GM21528 (cell line): ENCODE measurements around the gene RREB1.
A peak's percentile ranks its signal among the peaks of the same experiment; 100 is the strongest.
"Not testable (repeated sequence)": the region's sequence is repeated elsewhere in the genome, so short reads cannot be mapped to it uniquely, and the experiment has no call there.

Experiments used
- ATAC-seq: cut with Tn5 transposase; IDR thresholded peaks from one replicate; pipeline ENCODE4 v1.9.1; 2021; ENCODE audit warnings: mild to moderate bottlenecking, moderate library complexity; ENCODE audit not compliant: unreplicated experiment, low FRiP score

RREB1 gene

DNA sequence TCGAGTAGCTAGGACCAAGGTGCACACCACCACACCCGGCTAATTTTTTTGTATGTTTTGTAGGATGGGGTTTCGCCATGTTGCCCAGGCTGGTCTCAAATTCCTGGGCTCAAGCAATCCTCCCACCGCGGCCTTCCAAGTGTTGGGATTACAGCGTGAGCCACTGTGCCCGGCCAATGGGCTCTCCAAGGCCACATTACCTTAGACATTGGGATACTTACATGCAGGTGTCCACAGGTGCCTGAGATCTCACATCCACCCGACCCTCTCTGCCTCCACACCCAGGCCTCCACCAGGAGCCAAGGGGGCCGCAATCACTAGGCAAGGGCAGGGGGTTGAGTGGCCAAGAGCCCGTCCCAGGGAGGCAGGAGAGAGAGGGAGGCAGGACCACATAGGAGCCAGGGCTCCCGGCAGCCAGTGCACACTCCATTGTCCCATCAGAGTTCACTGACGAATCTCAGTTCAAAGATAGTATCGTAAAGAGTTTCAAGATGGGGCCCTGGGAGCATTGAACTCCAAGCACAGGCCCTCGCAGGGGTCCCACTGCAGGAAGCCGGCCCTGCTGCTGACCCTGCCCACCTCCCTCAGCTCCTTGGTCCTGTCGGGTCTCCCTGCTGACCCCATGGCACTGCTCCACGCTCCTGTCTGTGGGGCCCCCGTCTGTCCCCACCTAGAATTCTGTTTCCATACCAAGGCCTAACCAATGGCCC is 149.9 kb downstream of the RREB1 start:
- no peak for ATAC-seq

DNA sequence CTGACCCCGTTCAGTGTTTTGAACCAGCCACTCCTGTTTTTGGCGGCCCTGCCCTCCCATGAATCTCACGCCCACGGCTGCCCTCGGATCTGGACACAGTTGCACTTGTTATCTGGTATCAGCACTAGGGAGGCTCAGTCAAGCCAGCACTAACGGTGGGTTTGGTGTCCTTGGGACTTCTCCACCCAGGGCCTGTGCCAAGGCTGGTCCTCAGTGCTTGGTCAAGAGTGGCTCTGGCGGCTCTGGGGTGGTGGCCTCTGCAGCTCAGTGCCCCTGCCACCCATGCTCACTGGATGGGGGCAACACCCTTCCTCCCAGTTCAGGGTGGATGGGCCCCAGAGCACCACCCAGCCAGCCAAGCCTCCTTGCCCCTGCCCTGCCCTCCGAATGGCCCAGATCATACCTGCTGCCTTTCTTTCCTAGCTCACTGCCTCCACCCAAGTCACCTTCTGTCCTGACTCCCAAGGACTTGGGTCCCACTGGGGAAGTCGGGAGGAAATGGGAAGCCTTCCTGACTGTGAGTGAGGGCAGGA is 150.5 kb downstream of the RREB1 start:
- ATAC-seq = no peak

DNA sequence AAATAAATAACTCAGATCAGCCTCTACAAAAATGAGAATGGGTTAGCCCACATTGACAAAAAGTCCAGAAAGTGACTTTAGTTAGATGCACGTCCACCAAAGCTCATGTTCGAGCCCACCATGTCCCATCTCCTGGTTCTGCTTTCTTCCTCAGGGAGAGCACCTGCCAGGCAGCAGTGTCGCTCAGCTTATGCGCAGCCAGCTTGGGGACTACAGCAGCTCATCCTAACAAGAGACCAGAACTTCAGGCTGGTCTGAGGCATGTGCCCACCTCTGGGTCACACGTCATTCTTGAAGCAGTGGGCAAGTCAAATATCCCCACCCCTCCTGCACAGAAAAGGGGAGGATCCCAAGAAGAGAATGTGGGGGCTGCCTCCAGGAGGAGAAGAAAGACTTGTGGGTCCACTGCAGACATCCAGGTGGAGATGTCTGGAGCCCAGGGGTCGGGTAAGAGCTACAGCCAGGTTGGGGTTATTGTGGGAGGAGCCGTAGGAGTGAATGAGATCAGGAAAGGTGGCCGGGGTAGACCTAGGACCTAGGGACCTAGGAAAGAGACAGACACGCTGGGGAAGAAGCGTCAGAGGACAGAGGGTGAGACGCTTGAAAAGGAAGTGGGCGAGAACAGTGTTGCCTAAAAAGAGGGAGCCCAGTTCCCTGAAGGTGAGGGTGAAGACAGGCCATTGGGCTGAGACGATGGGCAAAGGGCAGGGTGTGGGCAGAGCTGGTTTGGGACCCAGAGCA is 152.7 kb downstream of the RREB1 start:
- no peak for ATAC-seq

DNA sequence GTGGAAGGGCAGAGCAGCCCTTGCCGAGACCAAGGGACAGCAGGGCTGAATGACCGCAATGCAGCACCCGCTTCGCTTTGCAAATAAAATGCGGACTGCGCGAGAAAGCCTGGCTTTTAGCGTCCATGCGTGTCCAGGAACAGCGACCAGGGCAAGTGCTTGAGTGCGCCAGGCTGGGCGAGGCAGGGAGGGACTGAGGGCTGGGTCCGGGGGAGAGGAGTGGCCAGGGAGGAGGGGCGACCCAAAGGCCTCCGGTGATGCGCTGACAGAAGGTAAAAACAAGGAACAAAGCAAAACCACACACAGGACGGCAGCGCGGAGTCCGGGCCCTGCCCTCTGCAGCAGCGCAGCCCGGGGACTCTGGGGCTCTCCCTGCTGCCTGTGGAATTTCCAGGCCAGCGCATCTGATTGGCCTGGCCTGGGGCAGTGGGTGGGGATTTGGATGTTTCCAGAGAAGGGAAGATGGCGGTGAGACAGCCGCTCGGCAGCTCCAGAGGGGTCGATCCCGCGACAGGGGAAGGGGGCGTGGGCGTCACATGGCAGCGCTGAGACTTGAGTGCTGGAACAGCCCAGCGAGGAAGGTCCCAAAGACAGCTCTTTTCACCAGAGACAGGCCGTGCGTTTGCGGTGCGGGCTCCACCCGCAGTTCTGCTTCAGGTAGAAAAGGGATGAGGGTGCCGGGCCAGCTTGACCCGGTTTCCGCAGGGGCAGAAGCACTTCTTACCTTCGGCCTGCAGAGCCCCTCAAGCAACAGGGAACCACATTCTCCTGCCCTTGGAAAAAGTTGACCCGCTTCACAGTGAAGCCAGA is 153.5 kb downstream of the RREB1 start:
- ATAC-seq = peak; percentile 48

DNA sequence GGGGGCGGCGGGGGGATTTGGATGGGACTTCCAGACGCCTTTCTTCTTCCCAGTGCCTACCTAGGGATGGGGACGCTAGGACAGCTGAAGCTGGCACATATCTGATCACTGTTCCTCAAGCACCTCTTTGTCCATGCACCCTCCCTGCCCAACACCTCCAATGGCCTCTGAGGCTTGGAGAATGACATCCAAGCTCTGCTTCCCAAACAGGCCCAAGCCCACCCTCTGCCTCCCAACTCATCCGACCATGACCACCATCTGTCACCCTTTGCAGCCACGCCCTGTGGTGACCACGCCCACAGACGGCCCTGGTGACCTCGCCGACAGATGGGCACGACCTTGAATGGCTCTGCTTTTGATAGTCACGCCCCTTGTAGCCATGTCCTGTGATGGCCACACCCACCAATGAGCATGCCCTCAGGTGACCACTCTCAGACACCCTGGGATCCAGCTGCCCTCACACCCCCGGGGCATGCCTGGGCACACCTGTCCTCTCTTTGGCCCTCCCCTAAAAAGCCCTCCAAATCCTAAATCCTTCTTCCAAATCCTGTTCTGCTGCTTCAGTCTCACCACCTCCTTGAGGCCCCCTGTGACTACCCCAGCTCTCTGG is 154.2 kb downstream of the RREB1 start:
- ATAC-seq = no peak

DNA sequence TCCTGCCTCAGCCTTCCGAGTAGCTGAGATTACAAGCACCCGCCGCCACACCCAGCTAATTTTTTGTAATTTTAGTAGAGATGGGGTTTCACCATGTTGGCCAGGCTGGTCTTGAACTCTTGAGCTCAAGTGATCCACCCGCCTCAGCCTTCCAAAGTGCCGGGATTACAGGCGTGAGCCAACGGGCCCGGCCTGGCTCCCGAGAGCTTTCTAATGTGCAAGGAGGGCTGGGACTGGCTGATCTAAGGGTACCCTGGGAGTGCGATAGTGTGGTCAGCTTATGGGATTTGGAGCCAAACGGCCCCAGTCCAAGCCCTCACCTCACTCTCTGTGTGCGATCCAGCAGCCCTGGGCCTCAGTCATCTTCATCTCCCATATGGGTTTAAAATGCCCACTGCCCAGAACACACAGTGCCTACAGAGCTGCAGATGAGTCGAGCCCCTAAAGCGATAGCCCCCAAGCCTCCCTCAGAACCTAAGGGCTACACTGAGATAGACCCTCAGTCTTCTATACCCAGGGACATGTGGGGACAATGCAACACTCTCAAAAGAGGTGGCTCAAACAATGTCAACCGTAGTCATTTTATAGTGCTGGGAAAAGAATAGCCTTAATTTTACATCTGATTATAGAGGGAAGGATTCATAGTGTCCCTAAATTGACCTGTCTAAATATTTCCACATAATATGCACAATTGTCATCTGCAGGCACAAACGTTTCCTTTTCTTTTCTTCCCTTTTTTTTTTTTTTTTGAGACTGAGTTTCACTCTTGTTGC is 155.2 kb downstream of the RREB1 start:
- no peak for ATAC-seq

DNA sequence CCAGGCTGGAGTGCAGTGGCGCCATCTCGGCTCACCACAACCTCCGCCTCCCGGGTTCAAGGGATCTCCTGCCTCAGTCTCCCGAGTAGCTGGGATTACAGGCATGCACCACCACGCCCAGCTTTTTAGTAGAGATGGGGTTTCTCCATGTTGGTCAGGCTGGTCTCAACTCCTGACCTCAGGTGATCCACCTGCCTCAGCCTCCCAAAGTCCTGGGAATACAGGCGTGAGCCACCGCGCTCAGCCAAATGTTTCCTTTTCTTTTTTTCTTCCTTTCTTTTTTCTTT is 155.7 kb downstream of the RREB1 start:
- not testable (repeated sequence) for ATAC-seq

DNA sequence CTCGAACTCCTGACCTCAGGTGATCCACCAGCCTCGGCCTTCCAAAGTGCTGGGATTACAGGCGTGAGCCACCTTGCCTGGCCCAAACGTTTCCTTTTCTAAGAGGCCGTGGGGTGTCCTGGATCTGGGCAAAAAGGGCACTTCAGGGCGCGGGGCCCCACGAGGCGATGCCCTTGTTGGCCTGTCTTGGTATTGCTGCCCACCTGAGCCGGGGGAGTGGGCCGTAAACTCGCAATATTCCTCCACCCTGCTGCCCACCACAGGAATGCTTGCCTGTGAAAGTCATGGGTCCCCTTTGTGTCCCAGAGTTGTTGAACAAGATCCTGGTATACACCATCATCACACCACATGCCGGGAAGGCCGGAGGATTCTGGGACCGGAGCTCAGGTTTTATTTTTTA is 156.3 kb downstream of the RREB1 start:
- no peak for ATAC-seq

DNA sequence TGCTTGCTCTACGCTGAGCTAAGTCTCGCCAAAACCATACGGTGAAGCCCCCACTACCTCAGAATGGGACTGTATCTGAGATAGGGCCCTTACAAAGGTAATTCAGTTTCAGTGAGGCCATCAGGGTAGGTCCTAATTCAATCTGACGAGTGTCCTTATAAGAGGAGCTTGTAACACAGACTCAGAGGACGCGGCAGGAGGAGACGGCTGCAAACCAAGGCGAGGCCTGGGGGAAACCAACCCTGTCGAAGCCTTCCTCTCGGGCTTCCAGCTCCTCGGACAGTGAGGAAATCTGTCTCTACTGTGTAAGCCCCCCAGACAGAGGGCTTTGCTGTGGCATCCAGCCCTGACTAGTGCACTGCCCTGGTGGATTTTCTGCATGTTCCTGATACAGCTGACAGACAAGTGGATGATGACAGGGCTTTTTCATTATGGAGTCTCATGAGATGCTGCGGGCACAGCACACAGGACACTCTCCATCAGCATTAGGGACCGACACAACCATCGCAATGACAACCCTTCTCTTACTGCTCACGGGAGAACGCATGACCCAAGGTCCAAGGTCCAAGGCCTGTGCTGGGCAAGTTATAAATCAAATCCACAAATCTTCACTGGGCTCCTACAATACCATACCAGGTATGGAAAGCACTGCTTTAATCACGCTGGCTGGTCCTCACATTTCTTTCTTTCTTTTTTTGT is 157.1 kb downstream of the RREB1 start:
- ATAC-seq = no peak

DNA sequence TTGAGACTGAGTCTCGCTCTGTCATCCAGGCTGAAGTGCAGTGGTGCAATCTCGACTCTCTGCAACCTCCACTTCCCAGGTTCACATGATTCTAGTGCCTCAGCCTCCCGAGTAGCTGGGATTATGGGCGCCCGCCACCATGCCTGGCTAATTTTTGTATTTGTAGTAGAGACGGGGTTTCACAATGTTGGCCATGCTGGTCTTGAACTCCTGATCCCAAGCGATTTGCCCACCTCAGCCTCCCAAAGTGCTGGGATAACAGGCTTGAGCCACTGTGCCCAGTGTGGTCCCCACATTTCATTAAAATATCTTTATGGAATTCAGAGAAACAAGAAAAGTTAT is 157.6 kb downstream of the RREB1 start:
- not testable (repeated sequence) for ATAC-seq

DNA sequence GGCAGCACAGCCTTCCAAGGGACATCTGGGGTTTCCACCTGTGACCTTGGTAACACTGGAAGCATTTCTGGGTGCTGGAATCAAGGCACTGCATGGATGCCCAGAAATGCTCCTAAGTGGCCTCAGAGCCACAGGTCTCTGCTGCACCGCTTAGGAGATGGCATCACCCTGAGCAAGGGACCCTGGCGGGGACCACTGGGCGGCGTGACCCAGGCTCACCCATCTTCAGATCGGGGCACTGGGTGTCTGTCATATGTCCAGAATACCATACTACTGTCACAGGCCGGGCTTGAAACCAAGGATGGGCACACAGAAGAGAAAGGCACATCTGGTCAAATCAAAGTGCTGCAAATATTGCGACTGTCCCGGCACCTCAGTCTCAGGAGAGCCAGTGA is 159.3 kb downstream of the RREB1 start:
- ATAC-seq = no peak

DNA sequence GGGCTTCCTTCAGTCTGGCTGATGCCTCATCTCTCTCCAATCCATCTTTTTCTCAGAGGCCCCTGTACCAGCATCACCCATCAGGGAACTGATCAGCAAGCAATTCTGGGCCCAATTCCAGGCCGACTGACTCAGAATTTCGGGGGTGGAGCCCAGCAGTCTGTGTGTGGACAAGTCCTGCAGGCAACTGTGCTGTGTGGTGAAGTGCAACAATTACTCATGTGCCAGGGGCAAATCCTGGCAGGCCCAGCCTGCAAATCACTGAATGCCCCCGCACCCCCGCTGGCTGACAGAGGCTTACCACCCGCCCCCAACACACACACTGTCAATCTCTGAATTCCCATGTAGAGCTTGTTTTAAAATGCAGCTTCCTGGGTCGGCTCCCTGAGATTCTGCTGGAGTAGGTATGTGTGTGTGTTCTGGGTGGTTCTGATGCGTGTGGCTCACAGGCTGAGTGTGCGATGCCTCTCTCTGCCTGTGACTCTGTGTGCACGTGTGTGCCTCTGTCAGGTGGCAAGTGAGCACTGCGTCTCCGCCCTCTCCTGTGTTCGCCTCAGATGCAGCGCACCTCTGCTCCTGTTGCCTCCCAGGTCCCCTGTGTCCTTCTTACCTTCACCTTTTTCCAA is 159.8 kb downstream of the RREB1 start:
- ATAC-seq = no peak

DNA sequence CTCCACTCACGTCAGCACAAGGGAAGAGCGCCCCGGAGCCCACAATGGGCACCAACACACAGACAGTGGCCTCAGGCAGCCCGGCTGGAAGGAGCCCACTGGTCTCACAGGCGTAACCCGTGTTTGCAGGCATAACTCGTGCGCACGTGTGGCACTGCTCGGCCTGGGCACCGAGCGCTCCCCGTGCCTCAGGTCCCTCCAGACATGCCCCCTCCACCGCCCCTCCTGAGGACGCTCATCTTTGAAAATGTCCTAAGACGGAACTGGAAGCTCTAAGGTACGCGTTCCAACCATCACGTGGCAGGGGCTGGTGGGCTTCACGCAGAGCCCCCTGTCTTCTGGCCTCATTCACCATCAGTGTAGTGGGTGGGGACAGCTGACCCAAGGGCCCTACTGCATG is 160.6 kb downstream of the RREB1 start:
- ATAC-seq = no peak

DNA sequence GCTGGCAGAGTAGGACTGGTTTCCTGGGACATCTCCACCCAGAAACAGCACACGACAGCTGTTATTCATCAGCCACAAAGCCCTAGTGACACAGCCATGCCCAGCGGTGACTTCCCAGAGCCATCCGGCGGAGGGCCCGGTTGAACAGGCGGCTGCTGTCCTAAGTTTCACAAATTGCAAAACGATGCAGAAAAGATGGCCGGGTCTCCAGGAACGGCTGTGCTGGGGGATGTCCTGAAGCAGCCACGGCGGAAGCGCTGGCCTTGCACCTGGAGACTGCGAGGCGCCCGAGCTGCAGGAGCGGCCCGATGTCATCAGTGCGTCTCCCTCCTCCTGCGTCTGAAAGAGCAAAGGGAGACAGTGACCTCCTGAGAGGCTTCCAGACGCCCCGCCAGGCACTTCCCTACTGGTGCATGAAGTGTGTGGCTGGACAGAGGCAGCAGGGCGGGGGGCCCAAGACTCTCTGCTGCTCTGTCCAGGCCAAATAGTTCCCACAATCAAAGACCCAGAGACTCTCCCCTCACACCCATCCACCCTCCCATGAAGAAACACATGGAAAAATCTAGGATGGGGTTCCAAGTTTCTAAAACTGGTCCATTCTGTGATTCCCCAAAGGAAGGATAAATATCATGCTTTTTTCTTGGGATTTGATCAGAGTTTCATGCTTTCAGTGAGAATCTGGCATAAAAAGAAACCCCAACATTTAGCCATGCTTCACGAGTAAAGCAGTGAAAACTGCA is 161.2 kb downstream of the RREB1 start:
- no peak for ATAC-seq

DNA sequence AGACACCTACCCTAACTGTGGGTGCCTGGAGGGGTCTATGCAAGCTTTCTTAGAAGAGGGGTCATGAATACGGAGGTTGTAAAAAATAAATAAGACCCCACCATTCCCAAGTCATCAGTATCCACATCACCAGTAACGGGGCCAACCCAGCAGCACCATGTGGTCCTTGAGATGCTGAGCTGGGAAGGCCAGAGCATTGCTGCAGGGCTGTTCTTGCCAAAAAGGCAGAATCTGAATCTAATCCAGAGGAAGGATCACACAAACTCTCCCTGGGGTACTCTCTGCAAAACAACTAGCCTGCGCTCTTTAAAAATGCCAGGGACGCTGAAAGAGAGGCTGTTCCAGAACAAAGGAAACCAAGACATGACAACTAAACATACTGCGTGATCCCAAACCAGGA is 162.1 kb downstream of the RREB1 start:
- no peak for ATAC-seq

DNA sequence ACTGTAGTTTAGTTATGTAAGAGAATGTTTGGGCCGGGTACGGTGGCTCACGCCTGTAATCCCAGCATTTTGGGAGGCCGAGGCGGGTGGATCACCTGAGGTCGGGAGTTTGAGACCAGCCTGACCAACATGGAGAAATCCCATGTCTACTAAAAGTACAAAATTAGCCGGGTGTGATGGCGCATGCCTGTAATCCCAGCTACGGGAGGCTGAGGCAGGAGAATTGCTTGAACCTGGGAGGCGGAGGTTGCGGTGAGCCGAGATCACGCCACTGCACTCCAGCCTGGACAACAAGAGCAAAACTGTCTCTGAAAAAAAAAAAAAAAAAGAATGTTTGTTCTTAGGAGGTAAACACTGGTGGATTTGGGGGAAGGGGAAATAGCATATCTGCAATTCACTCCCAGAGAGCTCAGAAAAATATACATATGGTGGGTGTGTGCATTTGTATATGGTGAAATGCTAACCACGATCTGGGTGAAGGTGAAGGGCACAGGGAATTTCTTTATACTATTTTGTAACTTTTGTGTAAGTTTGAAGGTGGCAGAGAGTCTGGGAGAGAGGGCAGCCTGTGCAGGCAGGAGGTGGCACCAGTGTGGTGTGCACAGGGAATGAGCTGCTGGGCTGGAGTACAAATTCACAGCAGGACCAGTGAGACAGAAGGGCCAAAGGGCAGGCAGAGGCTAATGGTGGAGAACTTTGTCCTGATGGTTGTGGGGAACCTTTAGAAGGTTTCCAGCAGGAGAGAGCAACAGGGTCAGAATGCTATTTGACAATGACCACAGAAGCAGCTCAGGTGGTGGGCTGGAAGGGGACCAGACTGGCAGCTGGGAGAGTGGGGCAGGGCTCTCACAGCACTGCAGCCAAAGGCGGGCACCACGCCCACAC is 162.8 kb downstream of the RREB1 start:
- ATAC-seq = no peak

DNA sequence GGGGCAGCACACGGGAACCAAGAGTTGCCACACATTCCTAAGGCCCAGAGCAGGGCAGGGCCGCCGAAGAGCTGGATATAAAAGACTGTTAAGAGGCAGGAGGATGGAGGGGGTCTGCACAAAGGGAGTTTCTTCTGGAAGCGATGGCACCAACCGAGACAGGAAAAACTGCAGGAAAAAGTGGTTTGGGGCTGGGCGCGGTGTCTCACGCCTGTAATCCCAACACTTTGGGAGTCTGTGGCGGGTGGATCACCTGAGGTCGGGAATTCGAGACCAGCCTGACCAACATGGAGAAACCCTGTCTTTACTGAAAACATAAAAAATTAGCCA is 163.4 kb downstream of the RREB1 start:
- no peak for ATAC-seq

DNA sequence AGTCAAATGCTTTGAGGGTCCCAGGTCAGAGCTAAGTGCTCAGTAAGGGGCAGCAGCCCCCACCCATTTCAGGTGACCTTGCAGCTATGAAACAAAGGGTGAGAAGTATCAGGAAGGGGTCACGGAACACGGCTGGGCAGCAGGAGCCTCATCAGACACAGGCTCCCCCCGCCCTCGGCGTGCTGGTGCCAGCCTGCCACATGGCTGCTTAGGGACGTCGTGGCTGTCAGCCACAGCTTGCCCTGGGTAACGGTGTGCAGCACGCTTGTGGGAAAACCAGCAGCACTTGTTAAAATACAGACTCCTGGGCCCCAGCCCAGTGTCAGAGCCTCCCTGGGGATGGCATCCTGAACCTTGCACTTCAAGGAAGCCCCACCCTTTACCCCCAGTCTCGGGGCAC is 165.9 kb downstream of the RREB1 start:
- no peak for ATAC-seq
